HCT116 (cell line): ENCODE data around the gene U2AF1L4. TPM values are rescaled to one million over a fixed set of nuclear protein-coding genes. Genes with fewer than 3 reads are reported as not detected.
"Not testable (repeated sequence)": the region's sequence is repeated elsewhere in the genome, so short reads cannot be mapped to it uniquely, and the experiment has no call there.

Experiments used
- ATAC-seq: fragments of 200-7000 bp; cut with Tn5 transposase; 2 replicates; pipeline ENCODE4 v1.9.1; 2020; ENCODE audit warnings: mild to moderate bottlenecking, moderate library complexity
- BruUV-seq: library from RNA; stranded (reverse); fragments of 400-500 nt; replicated peaks from 2 replicates; lab custom pipeline; 2021; lab: Mats Ljungman, UMichigan
- CTCF ChIA-PET: fragments of 300-600 bp; sonication (Branson Sonifier 250); formaldehyde crosslinking; loops from one replicate; lab custom pipeline; 2021; ENCODE audit warnings: antibody characterized with exemption; lab: Charles Lee
- POLR2A ChIA-PET: fragments of 300-600, 350-600 bp; sonication (Branson Sonifier 250); formaldehyde crosslinking; loops from one replicate; lab custom pipeline; 2021; ENCODE audit warnings: antibody characterized with exemption; lab: Charles Lee
- RAD21 ChIA-PET, 2 experiments: fragments of 300-600 bp; sonication (Branson Sonifier 250); formaldehyde crosslinking; loops; one replicate each; lab custom pipeline; 2023; ENCODE audit warnings: low total read pairs in 2 of 2; ENCODE audit not compliant: uncharacterized antibody in 2 of 2, unreplicated experiment in 2 of 2, low non-redundant PET in 1 of 2; lab: Charles Lee
- DNase-seq: peaks from one replicate; pipeline ENCODE4 v3.0.0-alpha.2; 2010; ENCODE audit warnings: low read depth, low spot score
- H2AFZ ChIP-seq: fragments of 200-600 bp; shearing (Covaris generic), sonication (generic); 2 replicates; pipeline ENCODE4 v1.6.1; 2017; ENCODE audit warnings: low read depth, mixed run types, mixed read lengths, antibody characterized with exemption, low read length; ENCODE audit not compliant: poor library complexity, severe bottlenecking
- H3K27ac ChIP-seq: 2 replicates; pipeline ENCODE4 v1.5.1; 2012; ENCODE audit warnings: low read depth, low read length
- H3K27me3 ChIP-seq: fragments of 200-600 bp; sonication (generic); 2 replicates; pipeline ENCODE4 v1.6.1; 2016; ENCODE audit warnings: mixed run types, low read length, mixed read lengths; ENCODE audit not compliant: insufficient read depth
- H3K36me3 ChIP-seq, 2 experiments: fragments of 200-500 bp in 1 of 2; fragments of 200-600 bp in 1 of 2; sonication (Bioruptor generic) in 1 of 2; sonication (generic) in 1 of 2; 2 replicates each; pipeline versions ENCODE4 v1.5.1 to v1.6.1; 2014 to 2016; ENCODE audit warnings: low read length in 2 of 2, inconsistent platforms in 1 of 2, mixed read lengths in 1 of 2, mixed run types in 1 of 2; ENCODE audit not compliant: insufficient read depth in 2 of 2, control insufficient read depth in 1 of 2
- H3K4me1 ChIP-seq, 2 experiments: fragments of 200-600 bp in 1 of 2; sonication (generic) in 1 of 2; 2 replicates each; pipeline versions ENCODE4 v1.5.1 to v1.6.1; 2012 to 2017; ENCODE audit warnings: low read length in 2 of 2, inconsistent platforms in 1 of 2, mild to moderate bottlenecking in 1 of 2, mixed read lengths in 1 of 2, mixed run types in 1 of 2, moderate library complexity in 1 of 2; ENCODE audit not compliant: insufficient read depth in 2 of 2, control insufficient read depth in 1 of 2
- H3K4me2 ChIP-seq: fragments of 200-600 bp; sonication (generic); 2 replicates; pipeline ENCODE4 v1.6.1; 2017; ENCODE audit warnings: mixed run types, low read length, mixed read lengths
- H3K4me3 ChIP-seq, 2 experiments: fragments of 200-600 bp in 1 of 2; sonication (generic) in 1 of 2; replicated peaks in 1 of 2; 2 replicates each; pipeline ENCODE4 v1.5.1; 2011 to 2016; ENCODE audit warnings: low read length in 2 of 2, control low read depth in 1 of 2, low read depth in 1 of 2, mild to moderate bottlenecking in 1 of 2, mixed read lengths in 1 of 2, mixed run types in 1 of 2
- H3K79me2 ChIP-seq: fragments of 200-600 bp; sonication (generic); 2 replicates; pipeline ENCODE4 v1.6.1; 2017; ENCODE audit warnings: mild to moderate bottlenecking, mixed run types, low read length, moderate library complexity, mixed read lengths; ENCODE audit not compliant: insufficient read depth
- H3K9ac ChIP-seq: fragments of 200-600 bp; sonication (generic); 2 replicates; pipeline ENCODE4 v1.6.1; 2016; ENCODE audit warnings: low read length, mixed read lengths
- H3K9me2 ChIP-seq: fragments of 200-600 bp; sonication (generic), shearing (Covaris generic); 2 replicates; pipeline ENCODE4 v1.6.1; 2017; ENCODE audit warnings: mixed run types, mild to moderate bottlenecking, moderate library complexity; ENCODE audit not compliant: insufficient read depth
- H3K9me3 ChIP-seq, 2 experiments: fragments of 200-500 bp in 1 of 2; fragments of 200-600 bp in 1 of 2; sonication (Bioruptor generic) in 1 of 2; sonication (generic) in 1 of 2; 2 replicates each; pipeline ENCODE4 v1.6.1; 2014 to 2017; ENCODE audit warnings: low read length in 2 of 2, mixed read lengths in 2 of 2, inconsistent platforms in 1 of 2, low read depth in 1 of 2, mild to moderate bottlenecking in 1 of 2, mixed run types in 1 of 2, moderate library complexity in 1 of 2; ENCODE audit not compliant: control insufficient read depth in 1 of 2, insufficient read depth in 1 of 2
- H4K20me1 ChIP-seq: fragments of 200-600 bp; sonication (generic), shearing (Covaris generic); 2 replicates; pipeline ENCODE4 v1.6.1; 2017; ENCODE audit warnings: mixed run types, mild to moderate bottlenecking, moderate library complexity; ENCODE audit not compliant: insufficient read depth
- EGR1 ChIP-seq: IDR thresholded peaks from 2 replicates; pipeline ENCODE4 v1.6.1; 2012; ENCODE audit warnings: low read depth
- POLR2A ChIP-seq: IDR thresholded peaks from 2 replicates; pipeline ENCODE4 v1.7.0; 2011; ENCODE audit warnings: borderline replicate concordance; ENCODE audit not compliant: insufficient read depth, insufficient read length; ENCODE audit errors: extremely low read depth
- SRF ChIP-seq: IDR thresholded peaks from 2 replicates; pipeline ENCODE4 v1.6.1; 2012; ENCODE audit warnings: low read depth
- TCF7L2 ChIP-seq: IDR thresholded peaks from 2 replicates; pipeline ENCODE4 v1.7.0; 2011; ENCODE audit warnings: borderline replicate concordance, inconsistent platforms; ENCODE audit not compliant: insufficient read depth, insufficient read length; ENCODE audit errors: extremely low read depth
- ZFX ChIP-seq: fragments of 450-650 bp; IDR thresholded peaks from 2 replicates; pipeline ENCODE4 v1.6.1; 2017
- intact Hi-C: fragments of 100-400 bp; cut with micrococcal nuclease; formaldehyde crosslinking; loops from 2 replicates; pipeline ENCODE4 v1.10.0; 2022
- total RNA-seq: library from RNA; stranded (reverse); gene quantifications from one replicate; pipeline ENCODE4 v1.2.1, GENCODE V29; 2021; ENCODE audit not compliant: unreplicated experiment

The U2AF1L4 gene
- total RNA-seq, 1 experiment from 2014 or later = 15.6 TPM

GRCh38 chr19:35724560-35724959, 20.7 kb downstream of the U2AF1L4 start:
- Histone ChIP-seq H3K27ac (no peak overlapping the region), H3K79me2 (peaks cover 21% of the 10 kb centered on the region), H3K4me1 (peaks cover under 1% of the 10 kb centered on the region in 2 experiments; a peak in 2 of 4 replicates), H3K9me3 (no peaks in the 10 kb centered on the region), H3K27me3 (no peaks in the 10 kb centered on the region)
- no peak for DNase-seq
- TF ChIP-seq POLR2A (no peak), SRF (no peak), ZFX (no peak), TCF7L2 (no peak), EGR1 (no peak)
- TF ChIP-seq, all 23 proteins: peak for 0
- no peak for ATAC-seq
- intact Hi-C loops = no loop called here
- Histone ChIP-seq H3K4me3 (no peak overlapping the region), H3K9ac (no peak overlapping the region), H3K9me2 (no peaks in the 10 kb centered on the region), H2AFZ (no peak overlapping the region), H3K36me3 (peaks cover 68 to 74% of the 10 kb centered on the region in 2 experiments), H4K20me1 (no peaks in the 10 kb centered on the region), H3K4me2 (no peak overlapping the region)
- POLR2A ChIA-PET = no interaction called here
- CTCF ChIA-PET = no interaction called here
- no TSS peak for BruUV-seq
- RAD21 ChIA-PET = no interaction called here

GRCh38 chr19:35724132-35724531, 21.1 kb downstream of the U2AF1L4 start:
- intact Hi-C loops, H3K9me3 ChIP-seq, H2AFZ ChIP-seq, DNase-seq, H3K4me3 ChIP-seq, H3K4me1 ChIP-seq, H3K4me2 ChIP-seq, RAD21 ChIA-PET, BruUV-seq, ATAC-seq, H4K20me1 ChIP-seq, CTCF ChIA-PET, H3K9me2 ChIP-seq, H3K27me3 ChIP-seq, H3K9ac ChIP-seq, H3K27ac ChIP-seq: not testable (repeated sequence)
- H3K36me3 ChIP-seq = peaks cover 66 to 69% of the 10 kb centered on the region in 2 experiments
- POLR2A ChIA-PET = interaction anchor here (1.0 to 1.3 kb wide), 2 partner anchors 16 to 21 kb away, joined by 3 to 5 read pairs; partner anchors contain the start of genes PSENEN and U2AF1L4
- H3K79me2 ChIP-seq = peaks cover 25% of the 10 kb centered on the region
